SK-N-SH treated with all-trans-retinoic acid at 6 μM for 48 hours (cell line): ENCODE measurements around the gene CLEC16A.

Experiments
- ARNTL ChIP-seq: fragments of 450-650 bp; formaldehyde crosslinking; IDR thresholded peaks from 2 replicates; pipeline ENCODE4 v1.5.0; 2020; ENCODE audit warnings: low read depth, mild to moderate bottlenecking, moderate library complexity, borderline replicate concordance
- GLIS3 ChIP-seq: fragments of 250-450 bp; sonication (Bioruptor Pico); IDR thresholded peaks from 2 replicates; pipeline ENCODE4 v1.5.0; 2020; ENCODE audit warnings: mild to moderate bottlenecking, moderate library complexity
- ISL1 ChIP-seq: fragments of 250-450 bp; sonication (Bioruptor Pico); IDR thresholded peaks from 2 replicates; pipeline ENCODE4 v2.1.2; 2022; ENCODE audit warnings: mild to moderate bottlenecking, moderate library complexity
- OSR1 ChIP-seq: fragments of 250-450 bp; sonication (Bioruptor Pico); IDR thresholded peaks from 2 replicates; pipeline ENCODE4 v1.8.0; 2022; ENCODE audit warnings: moderate library complexity, mild to moderate bottlenecking, inconsistent platforms
- RARB ChIP-seq: fragments of 250-450 bp; sonication (Bioruptor Pico); IDR thresholded peaks from 2 replicates; pipeline ENCODE4 v1.8.0; 2021; ENCODE audit warnings: mild to moderate bottlenecking, moderate library complexity
- SNAI2 ChIP-seq: fragments of 250-450 bp; sonication (Bioruptor Pico); IDR thresholded peaks from 2 replicates; pipeline ENCODE4 v1.5.0; 2020; ENCODE audit warnings: mild to moderate bottlenecking, moderate library complexity
- TOX ChIP-seq: fragments of 250-450 bp; sonication (Bioruptor Pico); IDR thresholded peaks from 2 replicates; pipeline ENCODE4 v1.8.0; 2021; ENCODE audit warnings: mild to moderate bottlenecking, moderate library complexity, borderline replicate concordance
- ZFP3 ChIP-seq: fragments of 250-450 bp; sonication (Bioruptor Pico); IDR thresholded peaks from 2 replicates; pipeline ENCODE4 v1.5.0; 2020; ENCODE audit warnings: mild to moderate bottlenecking, moderate library complexity
- ZFP30 ChIP-seq: fragments of 450-650 bp; formaldehyde crosslinking; IDR thresholded peaks from 2 replicates; pipeline ENCODE4 v1.5.0; 2022; ENCODE audit warnings: mild to moderate bottlenecking, moderate library complexity
- ZNF565 ChIP-seq: fragments of 450-650 bp; formaldehyde crosslinking; conservative IDR thresholded peaks from 2 replicates; pipeline ENCODE4 v1.5.0; 2020; ENCODE audit warnings: low read depth, mild to moderate bottlenecking, moderate library complexity
- ZNF70 ChIP-seq: fragments of 450-650 bp; formaldehyde crosslinking; IDR thresholded peaks from 2 replicates; pipeline ENCODE4 v1.5.0; 2020; ENCODE audit warnings: mild to moderate bottlenecking, moderate library complexity
- TF ChIP-seq, protein P1 (sequence below): fragments of 250-450 bp; sonication (Bioruptor Pico); IDR thresholded peaks from 2 replicates; pipeline ENCODE4 v1.5.0; 2020; ENCODE audit warnings: mild to moderate bottlenecking, moderate library complexity
- TF ChIP-seq, protein P2 (sequence below): fragments of 250-450 bp; sonication (Bioruptor Pico); IDR thresholded peaks from 2 replicates; pipeline ENCODE4 v1.5.1; 2020; ENCODE audit warnings: low read depth, mild to moderate bottlenecking, moderate library complexity
- TF ChIP-seq, protein P3 (sequence below): fragments of 250-450 bp; sonication (Bioruptor Pico); IDR thresholded peaks from 2 replicates; pipeline ENCODE4 v1.8.0; 2020; ENCODE audit warnings: mild to moderate bottlenecking, moderate library complexity, borderline replicate concordance

DNA sequence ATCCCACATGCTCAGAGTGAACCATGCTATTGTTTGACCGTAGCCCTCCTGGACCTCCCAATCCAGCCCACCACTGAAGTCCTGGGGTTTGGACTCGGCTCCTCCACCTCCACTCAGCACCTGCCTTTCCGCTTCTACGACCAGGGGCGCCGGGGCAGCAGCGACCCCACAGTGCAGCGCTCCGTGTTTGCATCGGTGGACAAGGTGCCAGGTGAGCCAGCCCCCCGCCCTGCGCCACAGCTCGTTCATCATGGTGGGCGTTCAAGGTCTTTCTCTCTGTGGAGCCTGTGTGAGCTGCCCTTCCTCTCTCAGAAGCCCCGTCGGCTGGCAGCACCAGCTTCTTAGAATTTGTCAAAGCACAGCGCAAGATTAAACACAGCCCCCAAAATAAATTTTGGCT lies 181.6 kb downstream of the CLEC16A start:
- TF ChIP-seq, protein P1, sequence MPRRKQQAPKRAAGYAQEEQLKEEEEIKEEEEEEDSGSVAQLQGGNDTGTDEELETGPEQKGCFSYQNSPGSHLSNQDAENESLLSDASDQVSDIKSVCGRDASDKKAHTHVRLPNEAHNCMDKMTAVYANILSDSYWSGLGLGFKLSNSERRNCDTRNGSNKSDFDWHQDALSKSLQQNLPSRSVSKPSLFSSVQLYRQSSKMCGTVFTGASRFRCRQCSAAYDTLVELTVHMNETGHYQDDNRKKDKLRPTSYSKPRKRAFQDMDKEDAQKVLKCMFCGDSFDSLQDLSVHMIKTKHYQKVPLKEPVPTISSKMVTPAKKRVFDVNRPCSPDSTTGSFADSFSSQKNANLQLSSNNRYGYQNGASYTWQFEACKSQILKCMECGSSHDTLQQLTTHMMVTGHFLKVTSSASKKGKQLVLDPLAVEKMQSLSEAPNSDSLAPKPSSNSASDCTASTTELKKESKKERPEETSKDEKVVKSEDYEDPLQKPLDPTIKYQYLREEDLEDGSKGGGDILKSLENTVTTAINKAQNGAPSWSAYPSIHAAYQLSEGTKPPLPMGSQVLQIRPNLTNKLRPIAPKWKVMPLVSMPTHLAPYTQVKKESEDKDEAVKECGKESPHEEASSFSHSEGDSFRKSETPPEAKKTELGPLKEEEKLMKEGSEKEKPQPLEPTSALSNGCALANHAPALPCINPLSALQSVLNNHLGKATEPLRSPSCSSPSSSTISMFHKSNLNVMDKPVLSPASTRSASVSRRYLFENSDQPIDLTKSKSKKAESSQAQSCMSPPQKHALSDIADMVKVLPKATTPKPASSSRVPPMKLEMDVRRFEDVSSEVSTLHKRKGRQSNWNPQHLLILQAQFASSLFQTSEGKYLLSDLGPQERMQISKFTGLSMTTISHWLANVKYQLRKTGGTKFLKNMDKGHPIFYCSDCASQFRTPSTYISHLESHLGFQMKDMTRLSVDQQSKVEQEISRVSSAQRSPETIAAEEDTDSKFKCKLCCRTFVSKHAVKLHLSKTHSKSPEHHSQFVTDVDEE, result no peak
- TF ChIP-seq ARNTL (CRISPR knock-in tag), result no peak
- no peak for TF ChIP-seq ZFP30 (CRISPR knock-in tag)
- no peak for TF ChIP-seq ZNF70
- TF ChIP-seq, protein P2, sequence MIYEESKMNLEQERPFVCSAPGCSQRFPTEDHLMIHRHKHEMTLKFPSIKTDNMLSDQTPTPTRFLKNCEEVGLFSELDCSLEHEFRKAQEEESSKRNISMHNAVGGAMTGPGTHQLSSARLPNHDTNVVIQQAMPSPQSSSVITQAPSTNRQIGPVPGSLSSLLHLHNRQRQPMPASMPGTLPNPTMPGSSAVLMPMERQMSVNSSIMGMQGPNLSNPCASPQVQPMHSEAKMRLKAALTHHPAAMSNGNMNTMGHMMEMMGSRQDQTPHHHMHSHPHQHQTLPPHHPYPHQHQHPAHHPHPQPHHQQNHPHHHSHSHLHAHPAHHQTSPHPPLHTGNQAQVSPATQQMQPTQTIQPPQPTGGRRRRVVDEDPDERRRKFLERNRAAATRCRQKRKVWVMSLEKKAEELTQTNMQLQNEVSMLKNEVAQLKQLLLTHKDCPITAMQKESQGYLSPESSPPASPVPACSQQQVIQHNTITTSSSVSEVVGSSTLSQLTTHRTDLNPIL, result no peak
- TF ChIP-seq GLIS3 (CRISPR knock-in tag), result no peak
- TF ChIP-seq, protein P3, sequence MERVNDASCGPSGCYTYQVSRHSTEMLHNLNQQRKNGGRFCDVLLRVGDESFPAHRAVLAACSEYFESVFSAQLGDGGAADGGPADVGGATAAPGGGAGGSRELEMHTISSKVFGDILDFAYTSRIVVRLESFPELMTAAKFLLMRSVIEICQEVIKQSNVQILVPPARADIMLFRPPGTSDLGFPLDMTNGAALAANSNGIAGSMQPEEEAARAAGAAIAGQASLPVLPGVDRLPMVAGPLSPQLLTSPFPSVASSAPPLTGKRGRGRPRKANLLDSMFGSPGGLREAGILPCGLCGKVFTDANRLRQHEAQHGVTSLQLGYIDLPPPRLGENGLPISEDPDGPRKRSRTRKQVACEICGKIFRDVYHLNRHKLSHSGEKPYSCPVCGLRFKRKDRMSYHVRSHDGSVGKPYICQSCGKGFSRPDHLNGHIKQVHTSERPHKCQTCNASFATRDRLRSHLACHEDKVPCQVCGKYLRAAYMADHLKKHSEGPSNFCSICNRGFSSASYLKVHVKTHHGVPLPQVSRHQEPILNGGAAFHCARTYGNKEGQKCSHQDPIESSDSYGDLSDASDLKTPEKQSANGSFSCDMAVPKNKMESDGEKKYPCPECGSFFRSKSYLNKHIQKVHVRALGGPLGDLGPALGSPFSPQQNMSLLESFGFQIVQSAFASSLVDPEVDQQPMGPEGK, result no peak
- TF ChIP-seq SNAI2 (CRISPR knock-in tag), result no peak
- TF ChIP-seq RARB, result no peak
- TF ChIP-seq TOX (CRISPR knock-in tag), result no peak
- no peak for TF ChIP-seq ISL1
- no peak for TF ChIP-seq ZFP3 (CRISPR knock-in tag)
- no peak for TF ChIP-seq ZNF565 (CRISPR knock-in tag)
- TF ChIP-seq OSR1, result no peak
